A549 (cell line): ENCODE data around the gene HMGN4. TPM values are rescaled to one million over a fixed set of nuclear protein-coding genes. Genes with fewer than 3 reads are reported as not detected.
A peak's percentile ranks its signal among the peaks of the same experiment; 100 is the strongest.

ENCODE experiments used
- BHLHE40 ChIP-seq: IDR thresholded peaks from 2 replicates; pipeline ENCODE4 v1.6.1; 2012; ENCODE audit warnings: low read depth, low read length, inconsistent platforms
- CBX2 ChIP-seq: fragments of 200-600 bp; sonication (generic); IDR thresholded peaks from 2 replicates; pipeline ENCODE4 v1.6.1; 2016; ENCODE audit warnings: low read depth, mild to moderate bottlenecking, borderline replicate concordance
- CEBPB ChIP-seq, 2 experiments: fragments of >200 bp in 1 of 2; sonication (Bioruptor Twin) in 1 of 2; formaldehyde crosslinking in 1 of 2; IDR thresholded peaks; 2 replicates each; pipeline ENCODE4 v1.6.1; 2012 to 2016
- CHD2 ChIP-seq: fragments of 150-350 bp; IDR thresholded peaks from 2 replicates; pipeline ENCODE4 v1.6.1; 2014; ENCODE audit warnings: low read length; ENCODE audit not compliant: partially characterized antibody
- EHF ChIP-seq: fragments of 250-450 bp; sonication (Bioruptor Pico); IDR thresholded peaks from 2 replicates; pipeline ENCODE4 v1.5.0; 2020; ENCODE audit warnings: mild to moderate bottlenecking
- EP300 ChIP-seq, 2 experiments: fragments of >200 bp; sonication (Bioruptor Twin); formaldehyde crosslinking; IDR thresholded peaks; 2 replicates in 1 of 2; 3 replicates in 1 of 2; pipeline ENCODE4 v1.6.1; 2016 to 2017
- ESRRA ChIP-seq: fragments of 150-350 bp; IDR thresholded peaks from 2 replicates; pipeline ENCODE4 v1.6.1; 2014; ENCODE audit warnings: mild to moderate bottlenecking, low read length, borderline replicate concordance
- FOSB ChIP-seq: fragments of 250-450 bp; sonication (Bioruptor Pico); IDR thresholded peaks from 2 replicates; pipeline ENCODE4 v1.5.0; 2020; ENCODE audit warnings: mild to moderate bottlenecking, moderate library complexity
- HDAC2 ChIP-seq: fragments of 200-600 bp; sonication (generic); IDR thresholded peaks from 2 replicates; pipeline ENCODE4 v1.6.1; 2016
- HEYL ChIP-seq: fragments of 250-450 bp; sonication (Bioruptor Pico); IDR thresholded peaks from 2 replicates; pipeline ENCODE4 v1.8.0; 2021; ENCODE audit warnings: mild to moderate bottlenecking, moderate library complexity
- HOXA7 ChIP-seq: fragments of 250-450 bp; sonication (Bioruptor Pico); IDR thresholded peaks from 2 replicates; pipeline ENCODE4 v1.5.0; 2020; ENCODE audit warnings: mild to moderate bottlenecking, moderate library complexity
- HOXB13 ChIP-seq: fragments of 250-450 bp; sonication (Bioruptor Pico); IDR thresholded peaks from 2 replicates; pipeline ENCODE4 v1.5.0; 2020; ENCODE audit warnings: low read depth, mild to moderate bottlenecking, moderate library complexity
- HOXB5 ChIP-seq: fragments of 250-450 bp; sonication (Bioruptor Pico); IDR thresholded peaks from 2 replicates; pipeline ENCODE4 v1.5.0; 2020; ENCODE audit warnings: mild to moderate bottlenecking, moderate library complexity
- JUN ChIP-seq, 2 experiments: fragments of >200 bp; sonication (Bioruptor Twin); formaldehyde crosslinking; IDR thresholded peaks; 2 replicates in 1 of 2; 3 replicates in 1 of 2; pipeline ENCODE4 v1.6.1; 2016 to 2017
- JUNB ChIP-seq: fragments of >200 bp; sonication (Bioruptor Twin); formaldehyde crosslinking; IDR thresholded peaks from 2 replicates; pipeline ENCODE4 v1.6.1; 2016
- KDM1A ChIP-seq: fragments of 200-600 bp; sonication (generic); IDR thresholded peaks from 2 replicates; pipeline ENCODE4 v1.6.1; 2016; ENCODE audit warnings: low read depth, mild to moderate bottlenecking
- KDM5A ChIP-seq: fragments of 200-600 bp; sonication (generic); IDR thresholded peaks from 2 replicates; pipeline ENCODE4 v1.6.1; 2016; ENCODE audit warnings: antibody characterized with exemption, mild to moderate bottlenecking
- MYC ChIP-seq: IDR thresholded peaks from 2 replicates; pipeline ENCODE4 v1.6.1; 2012; ENCODE audit warnings: mild to moderate bottlenecking, inconsistent platforms, low read length, improper control_type of control experiment, borderline replicate concordance
- NFE2L2 ChIP-seq: fragments of 150-350 bp; conservative IDR thresholded peaks from 2 replicates; pipeline ENCODE4 v1.6.1; 2014; ENCODE audit warnings: low read length
- NPAS2 ChIP-seq: fragments of 250-450 bp; sonication (Bioruptor Pico); IDR thresholded peaks from 2 replicates; pipeline ENCODE4 v1.8.0; 2022; ENCODE audit warnings: mild to moderate bottlenecking, moderate library complexity, borderline replicate concordance
- NR3C1 ChIP-seq: fragments of >200 bp; sonication (Bioruptor Twin); formaldehyde crosslinking; IDR thresholded peaks from 3 replicates; pipeline ENCODE4 v1.6.1; 2017
- PHF8 ChIP-seq: fragments of 200-600 bp; sonication (generic); IDR thresholded peaks from 2 replicates; pipeline ENCODE4 v1.6.1; 2016; ENCODE audit warnings: low read depth, mild to moderate bottlenecking, antibody characterized with exemption, moderate library complexity, borderline replicate concordance
- POLR2A ChIP-seq: IDR thresholded peaks from 2 replicates; pipeline ENCODE4 v1.6.1; 2012; ENCODE audit warnings: mild to moderate bottlenecking, low read length
- RAD21 ChIP-seq, 2 experiments: fragments of >200 bp in 1 of 2; sonication (Bioruptor Twin) in 1 of 2; formaldehyde crosslinking in 1 of 2; IDR thresholded peaks in 1 of 2; conservative IDR thresholded peaks in 1 of 2; 2 replicates in 1 of 2; 3 replicates in 1 of 2; pipeline ENCODE4 v1.6.1; 2012 to 2018; ENCODE audit warnings: inconsistent platforms in 1 of 2
- RCOR1 ChIP-seq: fragments of 150-350 bp; IDR thresholded peaks from 2 replicates; pipeline ENCODE4 v1.6.1; 2014; ENCODE audit warnings: antibody characterized with exemption, low read length, low read depth
- RFX5 ChIP-seq: fragments of 450-650 bp; IDR thresholded peaks from 2 replicates; pipeline ENCODE4 v1.7.1; 2014; ENCODE audit warnings: antibody characterized with exemption, mild to moderate bottlenecking, moderate library complexity
- RNF2 ChIP-seq: fragments of 200-600 bp; sonication (generic); IDR thresholded peaks from 2 replicates; pipeline ENCODE4 v1.6.1; 2016; ENCODE audit warnings: low read depth, mild to moderate bottlenecking, antibody characterized with exemption, moderate library complexity, borderline replicate concordance
- SMC3 ChIP-seq: fragments of >200 bp; sonication (Bioruptor Twin); formaldehyde crosslinking; IDR thresholded peaks from 3 replicates; pipeline ENCODE4 v1.6.1; 2018; ENCODE audit warnings: inconsistent platforms
- TFCP2L1 ChIP-seq: fragments of 250-450 bp; sonication (Bioruptor Pico); IDR thresholded peaks from 2 replicates; pipeline ENCODE4 v1.5.0; 2021; ENCODE audit warnings: mild to moderate bottlenecking
- ZC3H11A ChIP-seq: fragments of 450-650 bp; IDR thresholded peaks from 2 replicates; pipeline ENCODE4 v1.6.1; 2014; ENCODE audit warnings: antibody characterized with exemption, mild to moderate bottlenecking
- ZFP36 ChIP-seq: fragments of 450-650 bp; IDR thresholded peaks from 2 replicates; pipeline ENCODE4 v1.6.1; 2014; ENCODE audit warnings: borderline replicate concordance; ENCODE audit not compliant: partially characterized antibody
- ZNF302 ChIP-seq: fragments of 250-450 bp; sonication (Bioruptor Pico); IDR thresholded peaks from 2 replicates; pipeline ENCODE4 v1.9.0; 2021; ENCODE audit warnings: inconsistent platforms, mild to moderate bottlenecking, moderate library complexity
- polyA plus RNA-seq, 4 experiments: library from polyadenylated mRNA; depleted of rRNA in 3 of 4; stranded (reverse); fragments of >200 nt; fragmentation: RNase III in 1 of 4; extraction: RNeasy Plus Mini Kit Qiagen cat#74134 plus additional on column Dnase treatment in 1 of 4; gene quantifications; 2 replicates in 3 of 4; 3 replicates in 1 of 4; pipeline ENCODE4 v1.2.3, GENCODE V29; 2011 to 2017
- TF ChIP-seq, protein P1 (sequence below): IDR thresholded peaks from 2 replicates; pipeline ENCODE4 v1.6.1; 2012
- TF ChIP-seq, protein P2 (sequence below): fragments of 250-450 bp; sonication (Bioruptor Pico); IDR thresholded peaks from 2 replicates; pipeline ENCODE4 v1.5.0; 2020; ENCODE audit warnings: low read depth, mild to moderate bottlenecking, moderate library complexity
- TF ChIP-seq, protein P3 (sequence below): fragments of 150-350 bp; IDR thresholded peaks from 2 replicates; pipeline ENCODE4 v1.6.1; 2014; ENCODE audit warnings: low read depth, mild to moderate bottlenecking, low read length

The HMGN4 gene
- polyA plus RNA-seq, 2 of the 4 experiments (the other 2 are of a cell fraction), result 55.0 to 59.0 TPM

DNA sequence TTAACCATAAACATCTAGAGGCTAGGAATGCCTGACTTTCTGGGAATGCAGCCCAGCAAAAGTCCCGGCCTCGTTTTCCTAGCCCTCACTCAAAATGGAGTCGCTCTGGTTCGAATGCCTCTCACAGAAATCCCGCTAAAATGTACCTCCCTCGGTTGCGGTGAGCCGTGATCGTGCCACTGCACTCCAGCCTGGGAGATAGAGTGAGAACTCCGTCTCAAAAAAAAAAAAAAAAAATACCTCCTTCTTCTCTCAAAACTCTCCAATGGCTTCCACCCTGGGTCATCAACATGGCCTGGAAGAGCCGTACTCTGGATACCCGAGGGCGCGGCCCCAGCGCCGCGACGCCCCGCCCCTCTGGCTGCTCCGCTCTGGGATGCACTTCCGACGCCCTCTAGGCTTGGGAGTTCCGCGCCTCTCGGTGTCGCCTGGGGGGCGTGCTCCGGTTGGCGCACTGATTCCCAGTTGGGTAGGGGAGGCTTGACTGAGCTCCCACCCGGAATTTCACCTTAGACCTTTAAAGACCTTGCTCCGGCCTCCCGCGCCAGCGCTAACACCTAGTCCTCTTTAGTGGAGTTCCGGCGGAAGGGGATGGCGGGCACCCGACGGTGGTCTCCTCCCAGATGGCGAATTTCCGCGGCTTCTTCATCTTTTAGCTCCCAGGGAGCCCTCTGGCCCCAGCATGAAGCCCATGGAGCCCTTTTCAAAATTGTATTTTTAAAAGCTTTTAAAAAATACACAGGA is 12.3 kb downstream of the HMGN4 start (continued):
- TF ChIP-seq JUNB (no peak), HOXB13 (CRISPR knock-in tag) (peak; percentile 99), POLR2A (peak; percentile 24; the same call in 1 of the 2 replicates), CBX2 (no peak), ZNF302 (CRISPR knock-in tag) (peak; percentile 99), NR3C1 (no peak), JUN (IDR thresholded peaks at IDR 0.05) (peak in 1 of 2 experiments; percentile 41; a peak in 2 of 5 replicates), ESRRA (no peak), NPAS2 (CRISPR knock-in tag) (peak; percentile 89), FOSB (peak; percentile 89), BHLHE40 (no peak), PHF8 (no peak), TFCP2L1 (peak; percentile 64; the same call in 1 of the 2 replicates), CEBPB (IDR thresholded peaks at IDR 0.05) (no peak), EP300 (IDR thresholded peaks at IDR 0.05) (no peak), RFX5 (no peak), SMC3 (no peak), CHD2 (no peak), EHF (peak; percentile 98), RCOR1 (no peak), RAD21 (conservative IDR thresholded peaks at IDR 0.05 in 1 of 2, IDR thresholded peaks at IDR 0.05 in 1 of 2) (no peak; a peak in 1 of 5 replicates), KDM5A (no peak), HOXB5 (CRISPR knock-in tag) (peak; percentile 97), RNF2 (no peak), HDAC2 (no peak), NFE2L2 (no peak), ZC3H11A (no peak), HOXA7 (CRISPR knock-in tag) (peak; percentile 90), HEYL (peak; percentile 99), KDM1A (no peak), MYC (no peak), ZFP36 (no peak)
- TF ChIP-seq, protein P1, sequence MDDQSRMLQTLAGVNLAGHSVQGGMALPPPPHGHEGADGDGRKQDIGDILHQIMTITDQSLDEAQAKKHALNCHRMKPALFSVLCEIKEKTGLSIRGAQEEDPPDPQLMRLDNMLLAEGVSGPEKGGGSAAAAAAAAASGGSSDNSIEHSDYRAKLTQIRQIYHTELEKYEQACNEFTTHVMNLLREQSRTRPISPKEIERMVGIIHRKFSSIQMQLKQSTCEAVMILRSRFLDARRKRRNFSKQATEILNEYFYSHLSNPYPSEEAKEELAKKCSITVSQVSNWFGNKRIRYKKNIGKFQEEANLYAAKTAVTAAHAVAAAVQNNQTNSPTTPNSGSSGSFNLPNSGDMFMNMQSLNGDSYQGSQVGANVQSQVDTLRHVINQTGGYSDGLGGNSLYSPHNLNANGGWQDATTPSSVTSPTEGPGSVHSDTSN, result no peak
- TF ChIP-seq, protein P2, sequence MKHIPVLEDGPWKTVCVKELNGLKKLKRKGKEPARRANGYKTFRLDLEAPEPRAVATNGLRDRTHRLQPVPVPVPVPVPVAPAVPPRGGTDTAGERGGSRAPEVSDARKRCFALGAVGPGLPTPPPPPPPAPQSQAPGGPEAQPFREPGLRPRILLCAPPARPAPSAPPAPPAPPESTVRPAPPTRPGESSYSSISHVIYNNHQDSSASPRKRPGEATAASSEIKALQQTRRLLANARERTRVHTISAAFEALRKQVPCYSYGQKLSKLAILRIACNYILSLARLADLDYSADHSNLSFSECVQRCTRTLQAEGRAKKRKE (CRISPR knock-in tag), result peak; percentile 99
- TF ChIP-seq, protein P3, sequence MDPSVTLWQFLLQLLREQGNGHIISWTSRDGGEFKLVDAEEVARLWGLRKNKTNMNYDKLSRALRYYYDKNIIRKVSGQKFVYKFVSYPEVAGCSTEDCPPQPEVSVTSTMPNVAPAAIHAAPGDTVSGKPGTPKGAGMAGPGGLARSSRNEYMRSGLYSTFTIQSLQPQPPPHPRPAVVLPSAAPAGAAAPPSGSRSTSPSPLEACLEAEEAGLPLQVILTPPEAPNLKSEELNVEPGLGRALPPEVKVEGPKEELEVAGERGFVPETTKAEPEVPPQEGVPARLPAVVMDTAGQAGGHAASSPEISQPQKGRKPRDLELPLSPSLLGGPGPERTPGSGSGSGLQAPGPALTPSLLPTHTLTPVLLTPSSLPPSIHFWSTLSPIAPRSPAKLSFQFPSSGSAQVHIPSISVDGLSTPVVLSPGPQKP, result no peak
